Measurements from ENCODE around the gene HEPN1. TPM values are rescaled to one million over a fixed set of nuclear protein-coding genes. Genes with fewer than 3 reads are reported as not detected.

HEPN1 gene
- total RNA-seq, 1 donor from 2014 or later = not detected

GRCh38 chr11:124875943-124876817 lies 42.9 kb upstream of the HEPN1 start:
- Histone ChIP-seq H3K9me3 (ENCODE audit: control insufficient read depth in 3 of 3, low read length in 3 of 3) (no peaks in the 10 kb centered on the region), H3K4me1 (ENCODE audit: control insufficient read depth in 3 of 3, insufficient read depth in 3 of 3, low read length in 3 of 3) (peaks cover 19 to 21% (median 20%) of the 10 kb centered on the region in 3 donors), H3K4me3 (ENCODE audit: low read length in 3 of 3) (peak overlapping the region; percentile 68 to 82 (median 77)), H3K27ac (ENCODE audit: low read depth, low read length) (peak overlapping the region; percentile 83), H3K9ac (ENCODE audit: low read depth in 1 of 3, low read length in 3 of 3) (peak overlapping the region; percentile 68 to 82 (median 81)), H3K27me3 (ENCODE audit: control insufficient read depth in 3 of 3, insufficient read depth in 3 of 3, low read length in 3 of 3) (peaks cover 22 to 48% (median 42%) of the 10 kb centered on the region in 3 donors), H3K36me3 (ENCODE audit: control insufficient read depth in 3 of 3, insufficient read depth in 3 of 3, low read length in 3 of 3) (no peaks in the 10 kb centered on the region)

- H3K9ac ChIP-seq (ENCODE audit: low read depth in 1 of 3, low read length in 3 of 3) = peak overlapping the region in 2 of 3 donors; percentile 40 to 81
- peaks cover 22 to 44% (median 36%) of the 10 kb centered on the region in 3 donors for H3K27me3 ChIP-seq (ENCODE audit: control insufficient read depth in 3 of 3, insufficient read depth in 3 of 3, low read length in 3 of 3)
- H3K4me3 ChIP-seq (ENCODE audit: low read length in 3 of 3) = peak overlapping the region; percentile 68 to 82 (median 77)
- H3K9me3 ChIP-seq (ENCODE audit: control insufficient read depth in 3 of 3, low read length in 3 of 3) = no peaks in the 10 kb centered on the region
- peaks cover 19 to 21% (median 20%) of the 10 kb centered on the region in 3 donors for H3K4me1 ChIP-seq (ENCODE audit: control insufficient read depth in 3 of 3, insufficient read depth in 3 of 3, low read length in 3 of 3)
- no peaks in the 10 kb centered on the region for H3K36me3 ChIP-seq (ENCODE audit: control insufficient read depth in 3 of 3, insufficient read depth in 3 of 3, low read length in 3 of 3)
- H3K27ac ChIP-seq (ENCODE audit: low read depth, low read length) = peak overlapping the region; percentile 83
Measured at GRCh38 chr11:124876818-124877630, 42.0 kb upstream of the HEPN1 start.

DNA sequence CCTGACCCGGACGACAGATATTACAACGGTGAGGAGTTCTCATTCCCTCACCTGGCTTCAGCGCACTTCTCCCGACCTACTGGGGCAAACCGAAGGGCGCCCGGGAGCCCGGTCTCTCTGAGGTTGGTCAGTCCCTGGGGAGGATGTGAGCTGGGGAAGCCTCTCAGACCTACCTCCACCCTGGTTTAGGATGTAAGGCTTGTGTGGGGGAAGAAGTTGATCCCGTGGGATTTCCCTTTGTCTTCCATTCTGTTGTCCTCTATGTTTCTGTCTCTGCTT lies 41.5 kb upstream of the HEPN1 start:
- H3K4me1 ChIP-seq (ENCODE audit: control insufficient read depth in 3 of 3, insufficient read depth in 3 of 3, low read length in 3 of 3) = peaks cover 19 to 22% (median 20%) of the 10 kb centered on the region in 3 donors
- H3K9me3 ChIP-seq (ENCODE audit: control insufficient read depth in 3 of 3, low read length in 3 of 3) = no peaks in the 10 kb centered on the region
- peaks cover 16 to 38% (median 36%) of the 10 kb centered on the region in 3 donors for H3K27me3 ChIP-seq (ENCODE audit: control insufficient read depth in 3 of 3, insufficient read depth in 3 of 3, low read length in 3 of 3)
- peak overlapping the region in 2 of 3 donors; percentile 40 to 81 for H3K9ac ChIP-seq (ENCODE audit: low read depth in 1 of 3, low read length in 3 of 3)
- peak overlapping the region in 1 of 3 donors; percentile 77 for H3K4me3 ChIP-seq (ENCODE audit: low read length in 3 of 3)
- H3K27ac ChIP-seq (ENCODE audit: low read depth, low read length) = peak overlapping the region; percentile 83
- H3K36me3 ChIP-seq (ENCODE audit: control insufficient read depth in 3 of 3, insufficient read depth in 3 of 3, low read length in 3 of 3) = no peaks in the 10 kb centered on the region

DNA sequence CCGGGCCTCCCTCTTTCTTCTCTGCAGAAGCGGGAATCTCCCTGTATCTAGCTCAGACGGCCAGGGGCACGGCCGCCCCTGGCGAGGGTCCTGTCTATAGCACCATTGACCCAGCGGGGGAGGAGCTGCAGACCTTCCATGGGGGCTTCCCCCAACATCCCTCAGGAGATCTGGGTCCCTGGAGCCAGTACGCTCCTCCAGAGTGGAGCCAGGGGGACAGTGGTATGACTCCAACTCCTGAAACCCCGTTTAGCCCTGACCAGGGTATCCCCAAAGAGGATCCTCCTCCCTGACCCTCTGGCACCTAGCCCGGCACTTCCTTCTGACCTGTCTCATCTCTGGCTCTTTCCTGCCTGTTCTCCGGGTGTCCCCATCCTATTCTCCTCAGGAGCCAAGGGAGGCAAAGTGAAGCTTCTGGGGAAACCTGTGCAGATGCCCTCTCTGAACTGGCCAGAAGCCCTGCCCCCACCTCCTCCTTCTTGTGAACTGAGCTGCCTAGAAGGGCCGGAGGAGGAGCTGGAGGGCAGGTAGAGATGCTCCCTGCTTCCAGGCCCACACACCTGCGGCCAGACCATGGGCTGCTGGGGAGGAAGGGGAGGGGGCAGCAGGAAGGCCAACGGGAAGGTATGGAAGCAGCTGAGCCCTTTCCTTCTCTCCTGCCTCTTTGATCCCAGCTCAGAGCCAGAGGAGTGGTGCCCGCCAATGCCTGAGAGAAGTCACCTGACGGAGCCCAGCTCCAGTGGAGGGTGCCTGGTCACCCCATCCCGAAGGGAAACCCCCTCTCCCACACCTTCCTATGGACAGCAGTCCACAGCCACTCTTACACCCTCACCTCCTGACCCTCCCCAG lies 40.9 kb upstream of the HEPN1 start:
- Histone ChIP-seq H3K9me3 (ENCODE audit: control insufficient read depth in 3 of 3, low read length in 3 of 3) (no peaks in the 10 kb centered on the region), H3K27ac (ENCODE audit: low read depth, low read length) (no peak overlapping the region), H3K9ac (ENCODE audit: low read depth in 1 of 3, low read length in 3 of 3) (no peak overlapping the region), H3K4me1 (ENCODE audit: control insufficient read depth in 3 of 3, insufficient read depth in 3 of 3, low read length in 3 of 3) (peaks cover 23 to 26% (median 24%) of the 10 kb centered on the region in 3 donors), H3K4me3 (ENCODE audit: low read length in 3 of 3) (no peak overlapping the region), H3K27me3 (ENCODE audit: control insufficient read depth in 3 of 3, insufficient read depth in 3 of 3, low read length in 3 of 3) (peaks cover 12 to 33% (median 32%) of the 10 kb centered on the region in 3 donors), H3K36me3 (ENCODE audit: control insufficient read depth in 3 of 3, insufficient read depth in 3 of 3, low read length in 3 of 3) (no peaks in the 10 kb centered on the region)

GRCh38 chr11:124878759-124879492 lies 40.1 kb upstream of the HEPN1 start:
- Histone ChIP-seq H3K4me3 (ENCODE audit: low read length in 3 of 3) (no peak overlapping the region), H3K4me1 (ENCODE audit: control insufficient read depth in 3 of 3, insufficient read depth in 3 of 3, low read length in 3 of 3) (peaks cover 23 to 26% (median 24%) of the 10 kb centered on the region in 3 donors), H3K27ac (ENCODE audit: low read depth, low read length) (no peak overlapping the region), H3K9ac (ENCODE audit: low read depth in 1 of 3, low read length in 3 of 3) (no peak overlapping the region), H3K36me3 (ENCODE audit: control insufficient read depth in 3 of 3, insufficient read depth in 3 of 3, low read length in 3 of 3) (no peaks in the 10 kb centered on the region), H3K9me3 (ENCODE audit: control insufficient read depth in 3 of 3, low read length in 3 of 3) (no peaks in the 10 kb centered on the region), H3K27me3 (ENCODE audit: control insufficient read depth in 3 of 3, insufficient read depth in 3 of 3, low read length in 3 of 3) (peaks cover 6 to 26% (median 24%) of the 10 kb centered on the region in 3 donors)

DNA sequence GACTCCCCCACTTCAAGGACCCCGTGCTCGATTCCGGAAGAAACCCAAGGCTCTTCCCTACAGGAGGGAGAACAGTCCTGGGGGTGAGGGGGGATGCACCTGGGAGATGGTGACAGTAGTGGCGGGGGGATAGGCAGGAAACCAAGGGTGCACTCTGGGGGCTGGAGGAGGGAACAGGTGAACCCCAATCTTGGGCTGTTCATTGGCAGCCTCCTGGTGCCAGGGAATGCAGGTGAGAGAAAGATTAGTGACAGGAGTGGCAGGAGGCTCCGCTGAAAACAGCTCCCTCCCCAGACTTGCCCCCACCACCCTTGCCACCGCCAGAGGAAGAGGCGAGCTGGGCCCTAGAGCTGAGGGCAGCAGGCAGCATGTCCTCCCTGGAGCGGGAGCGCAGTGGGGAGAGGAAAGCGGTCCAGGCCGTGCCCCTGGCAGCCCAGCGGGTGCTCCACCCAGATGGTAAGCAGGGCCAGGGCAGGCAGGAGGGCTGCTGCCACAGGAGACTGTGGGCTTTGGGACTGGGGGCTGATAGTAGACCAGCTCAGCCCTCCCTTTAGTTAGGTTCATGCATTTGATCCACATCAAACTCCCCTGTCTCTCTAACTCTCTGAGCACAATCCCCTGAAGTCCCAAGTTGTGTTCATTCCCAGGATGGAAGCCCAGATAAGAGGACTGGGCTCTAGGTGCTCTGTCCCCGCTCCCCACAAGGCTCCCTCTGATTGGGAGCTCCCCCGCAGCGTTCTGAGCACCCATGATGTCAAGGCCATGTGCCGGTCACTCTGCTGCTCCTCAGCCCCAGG lies 39.4 kb upstream of the HEPN1 start:
- no peak overlapping the region for H3K27ac ChIP-seq (ENCODE audit: low read depth, low read length)
- no peak overlapping the region for H3K9ac ChIP-seq (ENCODE audit: low read depth in 1 of 3, low read length in 3 of 3)
- H3K4me1 ChIP-seq (ENCODE audit: control insufficient read depth in 3 of 3, insufficient read depth in 3 of 3, low read length in 3 of 3) = peaks cover 23 to 26% (median 24%) of the 10 kb centered on the region in 3 donors
- no peaks in the 10 kb centered on the region for H3K36me3 ChIP-seq (ENCODE audit: control insufficient read depth in 3 of 3, insufficient read depth in 3 of 3, low read length in 3 of 3)
- no peak overlapping the region for H3K4me3 ChIP-seq (ENCODE audit: low read length in 3 of 3)
- H3K27me3 ChIP-seq (ENCODE audit: control insufficient read depth in 3 of 3, insufficient read depth in 3 of 3, low read length in 3 of 3) = peaks cover 5 to 21% (median 18%) of the 10 kb centered on the region in 3 donors
- no peaks in the 10 kb centered on the region for H3K9me3 ChIP-seq (ENCODE audit: control insufficient read depth in 3 of 3, low read length in 3 of 3)

DNA sequence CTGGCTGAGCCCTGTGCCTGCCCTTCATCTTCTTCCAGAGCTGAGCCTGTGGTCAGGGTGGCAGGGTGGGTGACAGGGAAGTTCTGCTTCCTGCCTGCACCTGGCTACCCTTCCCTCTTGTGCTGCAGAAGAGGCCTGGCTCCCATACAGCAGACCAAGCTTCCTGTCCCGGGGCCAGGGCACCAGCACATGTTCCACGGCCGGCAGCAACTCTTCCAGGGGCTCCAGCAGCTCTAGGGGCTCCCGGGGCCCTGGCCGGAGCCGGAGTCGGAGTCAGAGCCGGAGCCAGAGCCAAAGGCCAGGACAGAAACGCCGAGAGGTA lies 38.8 kb upstream of the HEPN1 start:
- Histone ChIP-seq H3K4me1 (ENCODE audit: control insufficient read depth in 3 of 3, insufficient read depth in 3 of 3, low read length in 3 of 3) (peaks cover 23 to 26% (median 24%) of the 10 kb centered on the region in 3 donors), H3K4me3 (ENCODE audit: low read length in 3 of 3) (no peak overlapping the region), H3K36me3 (ENCODE audit: control insufficient read depth in 3 of 3, insufficient read depth in 3 of 3, low read length in 3 of 3) (no peaks in the 10 kb centered on the region), H3K27ac (ENCODE audit: low read depth, low read length) (no peak overlapping the region), H3K9ac (ENCODE audit: low read depth in 1 of 3, low read length in 3 of 3) (no peak overlapping the region), H3K27me3 (ENCODE audit: control insufficient read depth in 3 of 3, insufficient read depth in 3 of 3, low read length in 3 of 3) (peaks cover 5 to 21% (median 14%) of the 10 kb centered on the region in 3 donors), H3K9me3 (ENCODE audit: control insufficient read depth in 3 of 3, low read length in 3 of 3) (no peaks in the 10 kb centered on the region)

DNA sequence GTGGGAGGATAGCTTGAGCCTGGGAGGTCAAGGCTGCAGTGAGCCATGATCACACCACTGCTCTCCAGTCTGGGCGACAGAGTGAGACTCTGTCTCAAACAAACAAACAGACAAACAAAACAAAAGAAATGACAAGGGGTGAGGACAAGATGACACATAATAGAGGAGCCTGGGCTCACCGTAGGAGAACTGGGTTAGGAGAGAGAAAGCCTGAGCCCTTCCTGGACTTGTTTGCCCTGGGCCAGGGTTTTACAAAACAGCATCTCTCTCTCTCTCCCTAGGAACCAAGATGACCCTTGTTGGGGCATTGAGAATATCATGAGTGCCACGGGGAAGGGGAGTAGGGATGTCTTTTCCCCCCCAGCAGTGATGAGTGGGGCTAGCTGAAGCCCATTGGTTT lies 38.1 kb upstream of the HEPN1 start:
- Histone ChIP-seq H3K27me3 (ENCODE audit: control insufficient read depth in 3 of 3, insufficient read depth in 3 of 3, low read length in 3 of 3) (peaks cover under 1 to 16% (median 14%) of the 10 kb centered on the region in 3 donors), H3K9ac (ENCODE audit: low read depth in 1 of 3, low read length in 3 of 3) (no peak overlapping the region), H3K36me3 (ENCODE audit: control insufficient read depth in 3 of 3, insufficient read depth in 3 of 3, low read length in 3 of 3) (no peaks in the 10 kb centered on the region), H3K9me3 (ENCODE audit: control insufficient read depth in 3 of 3, low read length in 3 of 3) (no peaks in the 10 kb centered on the region), H3K4me3 (ENCODE audit: low read length in 3 of 3) (no peak overlapping the region), H3K4me1 (ENCODE audit: control insufficient read depth in 3 of 3, insufficient read depth in 3 of 3, low read length in 3 of 3) (peaks cover 16 to 21% (median 19%) of the 10 kb centered on the region in 3 donors), H3K27ac (ENCODE audit: low read depth, low read length) (no peak overlapping the region)

All from skeletal muscle tissue (tissue), 4 donors.